Ovary (tissue), 9 donors: ENCODE measurements around the gene PKN1. TPM values are rescaled to one million over a fixed set of nuclear protein-coding genes. Genes with fewer than 3 reads are reported as not detected.
"Not testable (repeated sequence)": the region's sequence is repeated elsewhere in the genome, so short reads cannot be mapped to it uniquely, and the experiment has no call there.

ENCODE experiments used
- DNase-seq, 5 donors: peaks; one replicate each; pipeline ENCODE4 v3.0.0-alpha.2; 2019 to 2020
- H3K27ac ChIP-seq, 2 donors: fragments of 200-600 bp; one replicate each; pipeline versions ENCODE4 v1.5.1 to v1.8.0; 2019 to 2022
- H3K27me3 ChIP-seq: fragments of 200-600 bp; one replicate; pipeline ENCODE4 v1.8.0; 2022
- H3K36me3 ChIP-seq: fragments of 200-600 bp; sonication (generic); one replicate; pipeline ENCODE4 v1.5.1; 2019
- H3K4me1 ChIP-seq: one replicate; pipeline ENCODE4 v1.8.1; 2013; ENCODE audit warnings: mild to moderate bottlenecking, moderate library complexity; ENCODE audit not compliant: insufficient read depth
- H3K4me3 ChIP-seq: fragments of 200-600 bp; sonication (generic); one replicate; pipeline ENCODE4 v1.5.1; 2017
- H3K9me3 ChIP-seq, 2 donors: fragments of 200-600 bp in 1 of 2; sonication (generic) in 1 of 2; one replicate each; pipeline versions ENCODE4 v1.5.1 to v1.8.1; 2013 to 2019; ENCODE audit warnings: mild to moderate bottlenecking in 1 of 2, moderate library complexity in 1 of 2
- CTCF ChIP-seq, 3 donors: fragments of 450-650 bp in 2 of 3; fragments of 200-600 bp in 1 of 3; IDR thresholded peaks; one replicate each; pipeline versions ENCODE4 v1.5.1 to v1.8.0; 2016 to 2022; ENCODE audit warnings: antibody characterized with exemption in 3 of 3, mild to moderate bottlenecking in 1 of 3
- EP300 ChIP-seq: sonication (generic); formaldehyde crosslinking; IDR thresholded peaks from one replicate; pipeline ENCODE4 v1.6.1; 2017; ENCODE audit warnings: antibody characterized with exemption
- POLR2A ChIP-seq: fragments of 450-650 bp; IDR thresholded peaks from one replicate; pipeline ENCODE4 v1.6.1; 2017; ENCODE audit warnings: antibody characterized with exemption, mild to moderate bottlenecking, moderate library complexity
- WGBS, 3 donors: extraction: QIAGEN DNeasy Blood & Tissue Kit in 1 of 3; methylation state at CpG; one replicate each; pipeline versions ENCODE4 v1.1.5 to v1.1.7; 2013 to 2017; 5-methylcytosine and 5-hydroxymethylcytosine counted together
- intact Hi-C, 4 donors: fragments of 100-400 bp; cut with DNase I; formaldehyde crosslinking; loops; one replicate each; pipeline versions ENCODE4 v1.11.0 to v1.15.1; 2022 to 2023
- polyA plus RNA-seq, 2 donors: library from polyadenylated mRNA; stranded (reverse); fragments of 200-250 nt in 1 of 2; fragments of 350-450 nt in 1 of 2; fragmentation: Illumina TruSeq in 1 of 2; extraction: RNeasy Lipid Tissue Mini Kit (QIAGEN cat#74804) in 1 of 2; gene quantifications; one replicate each; pipeline ENCODE4 v1.2.3, GENCODE V29; 2013 to 2014
- total RNA-seq, 7 donors: library from RNA; depleted of rRNA in 2 of 7; stranded (reverse); fragments of >200 nt in 2 of 7; fragmentation: NEBNext Ultra II Directional in 3 of 7; extraction: Animal tissue kit (Norgen Biotek cat#: 25700) in 3 of 7; gene quantifications; one replicate each; pipeline versions ENCODE4 v1.1.0 to v1.2.4, GENCODE V29; 2016 to 2023
- donor health status: DM: no; HTN: no; CAD: no; lungs with moderate emphysema.
- donor health status: DM: no; HTN: no; CAD: no.
- donor health status: Bipolar disorder and iron deficiency.
- donor health status: DM: yes; HTN: yes; CAD: no.
- donor health status: DM: no; HTN: no; CAD: no.
- donor health status: DM: yes; HTN: yes; CAD: no.

The PKN1 gene
- total and polyA plus RNA-seq, 9 donors = 16.6 to 128 (median 68.6) TPM

DNA sequence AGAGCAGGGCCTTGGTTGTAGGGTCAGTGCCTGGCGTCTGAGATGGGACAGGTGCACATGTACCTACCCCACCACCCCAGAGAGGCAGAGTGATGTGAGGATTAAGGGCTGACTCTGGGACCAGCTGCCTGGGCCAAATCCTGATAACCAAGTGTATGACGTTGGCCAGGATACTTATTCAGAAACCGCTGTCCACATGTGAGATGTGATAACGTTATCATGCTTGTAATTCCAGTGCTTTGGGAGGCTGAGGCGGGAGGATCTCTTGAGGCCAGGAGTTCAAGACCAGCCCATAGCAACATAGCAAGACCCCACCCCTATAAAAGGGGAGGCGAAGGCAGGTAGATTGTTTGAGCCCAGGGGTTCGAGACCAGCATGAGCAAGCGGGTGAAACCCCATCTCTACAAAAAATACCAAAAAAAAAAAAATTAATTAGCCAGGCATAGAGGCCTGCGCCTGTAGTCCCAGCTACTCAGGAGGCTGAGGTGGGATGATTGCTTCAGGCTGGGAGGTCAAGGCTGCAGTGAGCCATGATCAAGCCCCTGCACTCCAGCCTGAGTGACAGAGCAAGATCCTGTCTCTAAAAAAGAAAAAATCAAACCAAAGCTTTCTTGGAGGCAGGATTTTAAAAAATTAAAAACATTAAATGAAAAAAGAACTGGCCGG is 41.8 kb upstream of the PKN1 start:
- H3K4me1 ChIP-seq = no peaks in the 10 kb centered on the region
- no peak overlapping the region for H3K4me3 ChIP-seq
- intact Hi-C loops = no loop called here
- no peaks in the 10 kb centered on the region for H3K27me3 ChIP-seq
- TF ChIP-seq POLR2A = no peak
- no peak for TF ChIP-seq EP300
- no peak for TF ChIP-seq CTCF (IDR thresholded peaks at IDR 0.05)
- H3K27ac ChIP-seq = no peak overlapping the region
- no peak for DNase-seq
- 71 to 80% (median 76%) methylated on average over 10 of the region's 10 CpGs for WGBS, 3 donors
- no peaks in the 10 kb centered on the region for H3K9me3 ChIP-seq
- H3K36me3 ChIP-seq = no peaks in the 10 kb centered on the region

DNA sequence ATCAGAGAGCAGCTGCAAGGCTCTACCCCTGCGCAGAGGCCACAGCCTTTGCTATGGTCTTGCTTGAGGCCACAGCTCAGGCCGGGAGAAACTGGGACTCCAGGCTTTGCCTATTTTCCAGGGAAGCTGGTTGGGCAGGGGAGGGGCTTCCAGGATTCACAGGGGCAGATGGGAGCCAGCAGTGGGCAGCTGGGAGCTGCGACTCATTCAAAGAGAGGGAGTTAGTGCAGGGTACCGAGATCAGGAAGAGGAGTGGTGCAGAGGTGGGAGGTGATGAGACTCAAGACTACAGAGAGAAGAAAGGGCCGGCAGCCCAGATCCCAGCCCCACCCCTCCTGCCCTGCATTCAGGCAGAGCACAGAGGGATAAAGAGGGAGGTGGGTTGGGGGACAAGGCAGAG is 39.8 kb upstream of the PKN1 start:
- Histone ChIP-seq H3K4me1 (no peaks in the 10 kb centered on the region), H3K36me3 (no peaks in the 10 kb centered on the region), H3K9me3 (no peaks in the 10 kb centered on the region), H3K27me3 (no peaks in the 10 kb centered on the region), H3K27ac (no peak overlapping the region), H3K4me3 (no peak overlapping the region)
- no peak for TF ChIP-seq EP300
- no peak for TF ChIP-seq POLR2A
- WGBS, 3 donors = 59 to 66% (median 64%) methylated on average over 5 of the region's 5 CpGs
- no peak for DNase-seq
- intact Hi-C loops = no loop called here

DNA sequence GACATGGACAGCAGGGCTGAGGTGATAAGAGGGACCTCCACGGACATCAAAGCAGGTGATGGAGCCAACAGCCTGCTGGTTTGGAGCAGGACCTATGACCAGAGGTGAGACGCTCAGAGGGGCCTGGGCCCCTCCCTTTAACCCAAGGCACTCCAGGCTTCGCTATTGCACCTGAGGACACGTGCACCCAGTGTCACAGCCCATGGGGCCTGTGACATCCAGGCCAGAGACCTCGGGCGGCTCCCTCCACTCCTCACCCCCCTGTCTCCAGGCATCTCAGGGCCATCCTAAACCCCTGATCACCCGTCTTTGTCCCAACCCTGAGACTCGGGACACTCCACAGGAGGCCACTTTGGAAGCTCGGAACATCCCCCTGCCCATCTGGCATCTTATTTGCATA is 38.9 kb upstream of the PKN1 start:
- DNase-seq = no peak
- Histone ChIP-seq H3K4me1 (no peaks in the 10 kb centered on the region), H3K9me3 (no peaks in the 10 kb centered on the region), H3K4me3 (no peak overlapping the region), H3K27ac (no peak overlapping the region), H3K27me3 (no peaks in the 10 kb centered on the region), H3K36me3 (no peaks in the 10 kb centered on the region)
- 83 to 88% (median 86%) methylated on average over 9 of the region's 9 CpGs for WGBS, 3 donors
- TF ChIP-seq POLR2A = no peak
- no peak for TF ChIP-seq EP300
- no peak for TF ChIP-seq CTCF (IDR thresholded peaks at IDR 0.05)
- intact Hi-C loops = no loop called here

GRCh38 chr19:14395262-14395661 is 37.8 kb upstream of the PKN1 start:
- H3K9me3 ChIP-seq = no peaks in the 10 kb centered on the region
- H3K27me3 ChIP-seq = no peaks in the 10 kb centered on the region
- intact Hi-C loops = no loop called here
- no peak for TF ChIP-seq EP300
- TF ChIP-seq CTCF (IDR thresholded peaks at IDR 0.05) = no peak
- no peak for TF ChIP-seq POLR2A
- H3K4me1 ChIP-seq = no peaks in the 10 kb centered on the region
- no peak overlapping the region for H3K27ac ChIP-seq
- H3K4me3 ChIP-seq = no peak overlapping the region
- no peak for DNase-seq
- no peaks in the 10 kb centered on the region for H3K36me3 ChIP-seq
- WGBS, 3 donors = 81 to 90% (median 87%) methylated on average over 9 of the region's 9 CpGs

DNA sequence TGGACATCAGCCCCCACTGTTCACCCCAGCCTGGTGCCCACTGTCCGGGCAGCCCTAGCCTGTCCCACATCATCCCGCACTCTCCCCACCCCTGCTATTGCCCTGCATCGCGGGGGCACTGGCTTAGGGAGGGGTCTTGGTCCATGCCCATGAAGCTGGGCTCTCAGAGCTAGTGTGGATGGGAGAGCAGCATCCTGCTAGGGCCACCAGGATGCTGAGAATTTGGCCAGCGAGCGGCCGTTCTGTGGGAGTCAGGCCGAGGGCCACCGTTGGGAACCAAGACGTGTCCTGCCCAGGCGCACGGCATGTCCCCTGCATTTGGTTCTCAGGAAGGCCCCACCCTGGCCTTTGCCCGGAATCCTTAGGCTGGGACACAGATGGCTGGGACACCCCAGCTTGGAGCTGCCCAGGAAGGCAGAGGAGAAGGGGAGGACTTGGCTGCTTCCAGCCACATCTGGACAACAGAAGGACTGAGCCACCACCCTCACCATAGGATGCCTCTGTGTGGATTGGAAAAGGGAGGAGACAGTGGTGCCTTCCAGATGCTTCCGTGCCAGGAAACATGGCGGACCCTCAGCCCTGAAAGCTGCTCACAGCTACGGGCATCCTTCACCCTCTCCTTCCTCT is 37.3 kb upstream of the PKN1 start:
- TF ChIP-seq CTCF (IDR thresholded peaks at IDR 0.05) = no peak
- TF ChIP-seq POLR2A = no peak
- TF ChIP-seq EP300 = no peak
- no peak for DNase-seq
- intact Hi-C loops = no loop called here
- no peaks in the 10 kb centered on the region for H3K9me3 ChIP-seq
- WGBS, 3 donors = 88 to 92% (median 90%) methylated on average over 16 of the region's 16 CpGs
- H3K4me1 ChIP-seq = no peaks in the 10 kb centered on the region
- no peaks in the 10 kb centered on the region for H3K36me3 ChIP-seq
- H3K27ac ChIP-seq = no peak overlapping the region
- no peaks in the 10 kb centered on the region for H3K27me3 ChIP-seq
- no peak overlapping the region for H3K4me3 ChIP-seq

DNA sequence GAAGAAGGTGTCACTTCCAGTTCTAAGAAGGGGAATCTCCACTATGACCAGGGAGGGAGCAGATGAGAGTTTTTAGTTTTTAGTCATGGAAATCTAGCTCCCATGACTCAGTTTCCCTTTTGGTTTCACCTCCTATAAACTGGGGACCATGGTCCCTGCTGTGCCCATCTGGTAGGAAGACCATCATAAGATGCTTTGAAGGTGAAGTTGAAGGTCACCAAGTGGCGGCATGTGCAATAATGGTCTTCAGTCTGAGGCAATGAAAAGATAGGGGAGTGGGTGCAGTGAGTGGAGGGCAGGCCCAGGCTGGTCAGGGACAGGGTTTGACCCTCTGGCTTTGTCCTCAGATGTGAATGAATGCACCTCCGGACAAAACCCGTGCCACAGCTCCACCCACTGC is 36.4 kb upstream of the PKN1 start:
- H3K4me1 ChIP-seq, H3K36me3 ChIP-seq, H3K27me3 ChIP-seq, H3K9me3 ChIP-seq, DNase-seq, H3K27ac ChIP-seq, intact Hi-C loops, H3K4me3 ChIP-seq: not testable (repeated sequence)
- 85 to 96% (median 92%) methylated on average over 3 of the region's 3 CpGs for WGBS, 3 donors

GRCh38 chr19:14397168-14397567 is 35.9 kb upstream of the PKN1 start:
- H3K4me3 ChIP-seq, intact Hi-C loops, DNase-seq, H3K27me3 ChIP-seq, H3K27ac ChIP-seq, H3K4me1 ChIP-seq, H3K36me3 ChIP-seq, H3K9me3 ChIP-seq: not testable (repeated sequence)
- WGBS, 3 donors = 73 to 88% (median 81%) methylated on average over 13 to 16 of the region's 16 CpGs
